GM18508 (cell line): ENCODE data around the gene TMEM50A.
"Not testable (repeated sequence)": the region's sequence is repeated elsewhere in the genome, so short reads cannot be mapped to it uniquely, and the experiment has no call there.

Experiments
- ATAC-seq: cut with Tn5 transposase; IDR thresholded peaks from one replicate; pipeline ENCODE4 v1.9.1; 2021; ENCODE audit warnings: moderate number of reproducible peaks; ENCODE audit not compliant: insufficient read depth, unreplicated experiment

Gene TMEM50A

GRCh38 chr1:25329950-25330349 is 8.2 kb upstream of the TMEM50A start:
- not testable (repeated sequence) for ATAC-seq

GRCh38 chr1:25336922-25337354 is 1.2 kb upstream of the TMEM50A start:
- ATAC-seq, result peak; percentile 8

GRCh38 chr1:25337483-25338187 is 499 bp upstream of the TMEM50A start:
- ATAC-seq, result peak; percentile 51

GRCh38 chr1:25338986-25339385 is 852 bp downstream of the TMEM50A start:
- ATAC-seq, result no peak

- no peak for ATAC-seq
Measured at GRCh38 chr1:25341746-25342145, 3.6 kb downstream of the TMEM50A start.

GRCh38 chr1:25342846-25343245 is 4.7 kb downstream of the TMEM50A start:
- ATAC-seq, result no peak

GRCh38 chr1:25343872-25344271 is 5.7 kb downstream of the TMEM50A start:
- no peak for ATAC-seq

- no peak for ATAC-seq
Measured at GRCh38 chr1:25347556-25347955, 9.4 kb downstream of the TMEM50A start.

- ATAC-seq, result no peak
Measured at GRCh38 chr1:25349606-25350005, 11.5 kb downstream of the TMEM50A start.

GRCh38 chr1:25355841-25356395 is 17.8 kb downstream of the TMEM50A start:
- ATAC-seq, result no peak

- no peak for ATAC-seq
Measured at GRCh38 chr1:25356441-25356840, 18.3 kb downstream of the TMEM50A start.

GRCh38 chr1:25356848-25357247 is 18.7 kb downstream of the TMEM50A start:
- ATAC-seq, result no peak

GRCh38 chr1:25360596-25361581 is 22.8 kb downstream of the TMEM50A start:
- no peak for ATAC-seq

- ATAC-seq, result no peak
Measured at GRCh38 chr1:25361901-25362300, 23.8 kb downstream of the TMEM50A start.

GRCh38 chr1:25362634-25363559 is 24.8 kb downstream of the TMEM50A start:
- ATAC-seq, result not testable (repeated sequence)

- no peak for ATAC-seq
Measured at GRCh38 chr1:25369241-25369640, 31.1 kb downstream of the TMEM50A start.

- ATAC-seq, result not testable (repeated sequence)
Measured at GRCh38 chr1:25369691-25370271, 31.6 kb downstream of the TMEM50A start.

GRCh38 chr1:25371757-25372156 is 33.6 kb downstream of the TMEM50A start:
- not testable (repeated sequence) for ATAC-seq

GRCh38 chr1:25378367-25378766 is 40.2 kb downstream of the TMEM50A start:
- ATAC-seq, result not testable (repeated sequence)
